Stomach smooth muscle (tissue), 2 donors: ENCODE measurements around the gene GP5.

Source experiments
- H3K27ac ChIP-seq: one replicate; pipeline ENCODE4 v1.7.0; 2013; ENCODE audit warnings: mild to moderate bottlenecking, low read length, inconsistent platforms
- H3K27me3 ChIP-seq, 2 donors: one replicate each; pipeline ENCODE4 v1.7.0; 2013; ENCODE audit warnings: low read length in 2 of 2; ENCODE audit not compliant: insufficient read depth in 2 of 2, control insufficient read depth in 1 of 2
- H3K36me3 ChIP-seq, 2 donors: one replicate each; pipeline ENCODE4 v1.7.0; 2013; ENCODE audit warnings: low read length in 2 of 2; ENCODE audit not compliant: control insufficient read depth in 2 of 2, insufficient read depth in 2 of 2
- H3K4me1 ChIP-seq: one replicate; pipeline ENCODE4 v1.7.0; 2013; ENCODE audit warnings: low read length; ENCODE audit not compliant: control insufficient read depth, insufficient read depth
- H3K4me3 ChIP-seq, 2 donors: one replicate each; pipeline ENCODE4 v1.7.0; 2013; ENCODE audit warnings: low read length in 2 of 2
- H3K9ac ChIP-seq, 2 donors: one replicate each; pipeline ENCODE4 v1.7.0; 2013; ENCODE audit warnings: low read length in 2 of 2, mild to moderate bottlenecking in 1 of 2
- H3K9me3 ChIP-seq, 2 donors: one replicate each; pipeline ENCODE4 v1.7.0; 2013; ENCODE audit warnings: low read length in 2 of 2; ENCODE audit not compliant: control insufficient read depth in 2 of 2
- donor health status: healthy.
- donor health status: Pancreatic carcinoma.

Gene GP5, protein sequence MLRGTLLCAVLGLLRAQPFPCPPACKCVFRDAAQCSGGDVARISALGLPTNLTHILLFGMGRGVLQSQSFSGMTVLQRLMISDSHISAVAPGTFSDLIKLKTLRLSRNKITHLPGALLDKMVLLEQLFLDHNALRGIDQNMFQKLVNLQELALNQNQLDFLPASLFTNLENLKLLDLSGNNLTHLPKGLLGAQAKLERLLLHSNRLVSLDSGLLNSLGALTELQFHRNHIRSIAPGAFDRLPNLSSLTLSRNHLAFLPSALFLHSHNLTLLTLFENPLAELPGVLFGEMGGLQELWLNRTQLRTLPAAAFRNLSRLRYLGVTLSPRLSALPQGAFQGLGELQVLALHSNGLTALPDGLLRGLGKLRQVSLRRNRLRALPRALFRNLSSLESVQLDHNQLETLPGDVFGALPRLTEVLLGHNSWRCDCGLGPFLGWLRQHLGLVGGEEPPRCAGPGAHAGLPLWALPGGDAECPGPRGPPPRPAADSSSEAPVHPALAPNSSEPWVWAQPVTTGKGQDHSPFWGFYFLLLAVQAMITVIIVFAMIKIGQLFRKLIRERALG

DNA sequence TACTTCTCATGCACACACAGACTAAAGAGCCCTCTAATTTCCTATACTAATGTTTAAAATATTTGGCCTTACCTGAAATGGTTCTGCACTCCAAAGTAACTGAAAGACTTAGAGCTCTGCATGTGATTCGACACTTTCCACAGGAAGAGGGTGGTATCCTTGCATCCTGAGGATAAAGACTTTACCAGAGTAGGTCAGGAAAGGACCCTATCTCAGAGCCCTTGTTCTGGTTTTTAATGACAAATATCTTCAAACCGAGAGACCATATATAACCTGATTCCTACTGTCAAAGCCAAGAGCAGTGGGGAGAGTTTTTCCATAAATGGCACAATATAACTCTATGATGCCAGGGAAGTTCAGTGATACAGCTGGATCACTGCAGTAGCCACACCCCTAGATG is at the start of gene GP5:
Gene GP5 (minus strand): TSS at position 101 of the 400 bp plus-strand sequence. CDS start 984 bp downstream, outside the sequence.
- H3K27me3 ChIP-seq = peaks cover 22 to 23% of the 10 kb centered on the region in 2 donors
- no peak within 1 kb of the TSS for H3K27ac ChIP-seq
- peaks cover 13% of the 10 kb centered on the region for H3K4me1 ChIP-seq
- no peaks in the 10 kb centered on the region for H3K9me3 ChIP-seq
- H3K4me3 ChIP-seq = peak within 1 kb of the TSS; percentile 3 to 59
- H3K9ac ChIP-seq = no peak within 1 kb of the TSS
- H3K36me3 ChIP-seq = no peaks in the 10 kb centered on the region

DNA sequence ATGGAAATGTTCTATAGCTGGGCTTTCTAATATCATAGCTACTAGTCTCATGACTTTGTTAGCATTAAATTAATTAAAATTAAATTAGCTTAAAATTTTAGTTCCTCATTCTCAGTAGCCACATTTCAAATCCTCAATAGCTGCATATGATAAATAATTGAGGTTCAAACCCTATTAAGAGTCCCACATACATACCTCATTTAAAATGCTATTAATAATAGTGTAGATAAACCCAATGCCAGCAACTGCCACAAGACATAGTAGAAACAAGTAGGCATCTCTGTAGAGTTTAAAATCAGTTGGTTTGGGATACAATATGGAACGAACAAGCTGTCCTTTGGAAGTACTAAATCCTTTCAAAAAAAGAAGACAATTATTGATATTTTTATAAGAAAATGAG is 48.6 kb upstream of the GP5 start:
- H3K9ac ChIP-seq = no peak overlapping the region
- H3K27ac ChIP-seq = no peak overlapping the region
- H3K4me3 ChIP-seq = no peak overlapping the region
- H3K9me3 ChIP-seq = no peaks in the 10 kb centered on the region
- peaks cover 13 to 44% of the 10 kb centered on the region in 2 donors for H3K36me3 ChIP-seq
- no peaks in the 10 kb centered on the region for H3K4me1 ChIP-seq
- no peaks in the 10 kb centered on the region for H3K27me3 ChIP-seq

DNA sequence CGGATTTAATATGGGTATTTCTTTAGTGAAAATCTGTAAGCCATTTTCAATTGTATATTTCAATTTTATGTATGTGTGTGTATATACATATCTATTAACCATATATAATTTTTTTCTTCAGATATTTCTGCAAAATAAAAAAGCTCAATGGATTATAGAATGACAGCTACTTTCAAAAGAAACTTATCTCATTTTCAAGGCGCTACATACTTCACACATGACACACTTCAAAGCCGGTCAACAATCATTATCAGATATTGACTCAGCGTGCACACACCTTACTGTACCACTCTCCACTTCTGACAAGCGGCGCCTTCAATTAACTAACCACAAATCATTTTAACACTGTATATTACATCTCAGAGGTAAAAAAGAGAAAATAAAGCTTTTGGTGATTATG is 48.1 kb upstream of the GP5 start:
- H3K4me1 ChIP-seq = no peaks in the 10 kb centered on the region
- peaks cover 13 to 42% of the 10 kb centered on the region in 2 donors for H3K36me3 ChIP-seq
- H3K9me3 ChIP-seq = no peaks in the 10 kb centered on the region
- no peak overlapping the region for H3K4me3 ChIP-seq
- H3K27me3 ChIP-seq = no peaks in the 10 kb centered on the region
- no peak overlapping the region for H3K9ac ChIP-seq
- no peak overlapping the region for H3K27ac ChIP-seq

DNA sequence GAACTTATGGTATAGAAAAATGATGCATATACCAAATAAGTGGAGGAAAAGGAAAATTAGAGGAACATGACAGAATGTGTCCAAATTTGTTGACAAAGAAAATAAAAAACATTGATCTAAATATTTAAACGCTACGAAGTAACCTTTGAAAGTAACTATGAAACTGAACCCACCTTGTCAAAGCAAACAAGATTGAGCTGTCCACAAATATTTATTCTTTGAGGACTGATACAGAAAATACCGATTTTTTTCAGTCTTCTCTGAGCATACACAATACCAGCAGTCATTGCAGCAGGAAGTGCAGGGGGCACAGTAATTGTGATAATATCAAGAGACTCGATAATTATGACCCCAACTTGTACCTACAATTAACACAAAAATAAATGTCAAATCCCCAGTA is 47.7 kb upstream of the GP5 start:
- Histone ChIP-seq H3K27ac (no peak overlapping the region), H3K4me1 (no peaks in the 10 kb centered on the region), H3K27me3 (no peaks in the 10 kb centered on the region), H3K9me3 (no peaks in the 10 kb centered on the region), H3K9ac (no peak overlapping the region), H3K4me3 (no peak overlapping the region), H3K36me3 (peaks cover 13 to 39% of the 10 kb centered on the region in 2 donors)

DNA sequence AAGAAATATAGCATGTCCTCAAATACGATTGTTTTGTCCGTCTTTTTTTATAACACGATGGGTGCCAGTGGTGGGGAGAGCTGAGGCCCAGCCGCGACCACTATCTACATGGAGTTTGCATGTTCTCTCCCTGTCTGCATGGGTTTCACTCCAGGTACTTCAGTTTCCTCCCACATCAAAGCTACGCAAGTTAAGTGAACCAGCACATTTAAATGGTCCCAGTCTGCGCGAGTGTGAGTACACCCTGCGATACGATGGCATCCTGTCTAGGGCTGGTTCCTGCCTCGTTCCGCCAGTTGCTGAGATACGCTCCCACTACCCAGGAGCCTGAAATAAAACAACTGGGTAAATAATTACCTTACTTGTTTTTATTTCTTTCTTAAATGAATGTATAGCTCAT is 47.1 kb upstream of the GP5 start:
- no peak overlapping the region for H3K9ac ChIP-seq
- H3K27ac ChIP-seq = no peak overlapping the region
- no peaks in the 10 kb centered on the region for H3K4me1 ChIP-seq
- H3K36me3 ChIP-seq = peaks cover 8 to 39% of the 10 kb centered on the region in 2 donors
- H3K9me3 ChIP-seq = no peaks in the 10 kb centered on the region
- H3K4me3 ChIP-seq = no peak overlapping the region
- H3K27me3 ChIP-seq = no peaks in the 10 kb centered on the region

DNA sequence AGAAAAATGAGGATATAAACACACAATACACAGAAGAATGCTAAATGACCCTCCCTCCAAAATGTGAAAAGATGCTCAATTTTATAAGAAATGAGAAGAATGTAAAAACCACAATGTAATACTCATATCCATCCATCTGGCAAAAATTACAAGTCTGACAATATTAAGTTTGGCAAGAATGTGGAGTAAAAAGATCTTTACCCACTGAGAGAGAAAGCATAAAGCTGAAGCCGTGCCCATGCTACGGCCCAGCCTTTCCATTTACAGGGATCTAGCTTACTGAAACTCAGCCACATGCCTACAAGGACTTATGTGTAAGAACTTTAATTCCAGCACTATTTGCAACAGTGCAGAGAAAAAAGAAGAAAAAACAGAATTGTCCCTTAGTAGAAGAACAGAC is 44.8 kb upstream of the GP5 start:
- H3K27ac ChIP-seq = no peak overlapping the region
- H3K9me3 ChIP-seq = no peaks in the 10 kb centered on the region
- H3K36me3 ChIP-seq = peaks cover 11 to 27% of the 10 kb centered on the region in 2 donors
- no peaks in the 10 kb centered on the region for H3K27me3 ChIP-seq
- no peaks in the 10 kb centered on the region for H3K4me1 ChIP-seq
- H3K9ac ChIP-seq = no peak overlapping the region
- H3K4me3 ChIP-seq = no peak overlapping the region

DNA sequence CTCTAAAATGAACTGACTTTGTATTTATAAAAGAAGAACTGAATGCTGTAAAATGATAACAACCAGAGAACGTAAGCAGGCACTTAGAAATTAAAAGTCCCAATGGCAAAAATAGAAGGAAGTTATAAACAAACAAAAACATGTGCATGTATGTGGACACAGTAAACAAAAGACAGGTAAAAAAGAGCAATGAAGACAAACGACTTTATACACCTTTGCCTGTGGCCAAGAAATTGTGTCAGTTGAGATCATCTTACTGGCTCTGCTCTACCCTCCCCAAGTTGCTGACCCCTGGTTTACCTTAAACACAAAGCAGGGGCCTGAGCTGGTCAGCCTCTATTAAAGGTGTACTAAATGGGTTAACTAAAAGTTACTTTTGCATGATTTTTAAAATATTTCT is 41.7 kb upstream of the GP5 start:
- Histone ChIP-seq H3K4me1 (no peaks in the 10 kb centered on the region), H3K27ac (no peak overlapping the region), H3K4me3 (no peak overlapping the region), H3K9me3 (no peaks in the 10 kb centered on the region), H3K9ac (no peak overlapping the region), H3K27me3 (no peaks in the 10 kb centered on the region), H3K36me3 (peaks cover 15 to 24% of the 10 kb centered on the region in 2 donors)

DNA sequence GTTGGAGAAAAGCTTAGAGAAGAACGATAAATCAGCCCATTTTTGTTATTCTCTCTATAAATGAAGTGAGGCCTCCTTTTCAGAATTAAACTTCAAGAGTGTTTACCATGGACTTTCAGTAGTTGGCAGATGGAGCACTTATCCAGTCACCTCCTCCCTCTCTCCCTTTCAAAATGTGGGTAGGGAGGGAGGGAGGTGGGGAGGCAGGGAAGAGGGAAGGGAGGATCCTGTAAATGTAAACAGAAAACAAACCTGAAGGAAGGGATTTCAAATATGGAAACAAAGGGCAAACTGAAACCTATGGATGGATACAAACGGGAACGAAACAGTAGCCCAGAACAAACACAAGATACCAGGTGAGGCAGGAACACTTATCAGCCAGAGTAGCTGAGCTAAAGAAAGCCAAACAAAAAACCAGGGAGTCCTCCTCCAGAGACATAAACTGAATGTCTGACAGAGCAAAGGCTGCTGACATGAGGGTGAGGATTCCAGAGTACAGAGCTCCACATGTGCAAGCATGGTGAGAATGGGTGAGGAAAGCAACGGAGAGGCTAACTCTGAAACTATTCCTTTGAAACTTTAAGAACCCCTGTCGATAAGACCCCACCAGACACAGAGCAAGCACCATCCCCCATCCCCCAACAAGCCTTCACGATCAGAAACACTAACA is 41.0 kb upstream of the GP5 start:
- Histone ChIP-seq H3K4me1 (no peaks in the 10 kb centered on the region), H3K4me3 (no peak overlapping the region), H3K9ac (no peak overlapping the region), H3K9me3 (no peaks in the 10 kb centered on the region), H3K27ac (no peak overlapping the region), H3K27me3 (no peaks in the 10 kb centered on the region), H3K36me3 (peaks cover 15 to 24% of the 10 kb centered on the region in 2 donors)

DNA sequence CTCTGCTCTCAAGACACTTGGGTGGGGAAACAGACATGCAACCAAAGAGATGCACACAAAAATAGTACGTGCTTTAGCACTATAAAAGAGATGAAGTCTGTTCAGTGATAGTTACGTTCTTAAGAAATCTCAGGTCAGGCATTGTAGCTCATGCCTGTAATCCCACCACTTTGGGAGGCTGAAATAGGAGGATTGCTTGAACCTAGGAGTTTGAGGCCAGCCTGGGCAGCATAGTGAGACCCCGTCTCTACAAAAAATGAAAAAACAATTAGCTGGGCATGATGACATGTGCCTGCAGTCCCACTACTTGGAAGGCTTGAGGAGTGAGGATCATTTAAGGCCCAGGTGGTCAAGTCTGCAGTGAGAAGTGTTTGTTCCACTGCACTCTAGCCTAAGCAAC is 35.4 kb upstream of the GP5 start:
- H3K27ac ChIP-seq = no peak overlapping the region
- H3K36me3 ChIP-seq = peaks cover 18 to 43% of the 10 kb centered on the region in 2 donors
- no peak overlapping the region for H3K4me3 ChIP-seq
- no peaks in the 10 kb centered on the region for H3K9me3 ChIP-seq
- no peaks in the 10 kb centered on the region for H3K27me3 ChIP-seq
- H3K4me1 ChIP-seq = no peaks in the 10 kb centered on the region
- H3K9ac ChIP-seq = no peak overlapping the region

DNA sequence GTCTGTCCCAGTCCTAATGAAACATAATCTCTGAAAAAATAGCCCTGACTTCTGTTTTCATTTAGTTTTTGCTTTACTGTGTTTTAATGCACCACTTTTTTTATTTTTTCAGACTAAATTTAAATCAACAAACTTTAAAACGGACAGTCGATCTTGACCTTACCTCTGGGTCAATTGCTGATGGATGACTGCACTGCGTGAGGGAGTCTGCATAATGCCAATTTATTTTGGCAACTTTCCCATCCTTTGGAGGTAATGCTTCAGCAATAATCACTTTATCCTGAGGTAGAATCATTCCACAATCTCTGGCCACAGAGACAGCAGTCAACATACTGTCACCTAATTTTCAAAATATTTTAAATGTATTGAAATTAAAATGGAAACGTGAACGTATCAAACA is 32.5 kb upstream of the GP5 start:
- H3K36me3 ChIP-seq = peaks cover 13 to 38% of the 10 kb centered on the region in 2 donors
- H3K4me1 ChIP-seq = no peaks in the 10 kb centered on the region
- no peaks in the 10 kb centered on the region for H3K27me3 ChIP-seq
- H3K9me3 ChIP-seq = no peaks in the 10 kb centered on the region
- H3K4me3 ChIP-seq = no peak overlapping the region
- H3K9ac ChIP-seq = no peak overlapping the region
- no peak overlapping the region for H3K27ac ChIP-seq

DNA sequence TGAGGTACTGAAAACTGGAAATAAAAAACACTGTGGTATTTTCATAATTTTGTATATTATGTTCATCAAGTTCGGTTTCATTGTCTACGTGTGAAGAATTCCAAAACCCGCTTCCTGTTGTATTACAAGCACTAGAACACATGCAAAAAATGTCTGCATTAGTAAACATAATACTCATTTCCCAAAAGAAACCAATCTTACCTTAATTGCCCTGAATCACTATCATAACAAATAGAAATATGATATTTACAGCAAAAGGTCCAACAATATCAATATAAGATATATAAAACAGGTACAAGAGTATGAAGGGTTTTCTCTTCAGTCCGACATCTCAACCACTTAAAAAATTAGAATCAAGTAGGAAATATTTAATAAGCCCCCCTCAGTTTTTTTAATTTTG is 26.3 kb upstream of the GP5 start:
- Histone ChIP-seq H3K4me3 (no peak overlapping the region), H3K4me1 (no peaks in the 10 kb centered on the region), H3K36me3 (peaks cover 10 to 12% of the 10 kb centered on the region in 2 donors), H3K9ac (no peak overlapping the region), H3K9me3 (no peaks in the 10 kb centered on the region), H3K27ac (no peak overlapping the region), H3K27me3 (no peaks in the 10 kb centered on the region)
